Duodenal mucosa (tissue), 2 donors: ENCODE measurements around the gene ODF4.
"Not testable (repeated sequence)": the region's sequence is repeated elsewhere in the genome, so short reads cannot be mapped to it uniquely, and the experiment has no call there.

ENCODE experiments used
- H3K27ac ChIP-seq: one replicate; pipeline ENCODE4 v1.7.0; 2013; ENCODE audit warnings: low read depth, low read length
- H3K27me3 ChIP-seq, 2 donors: one replicate each; pipeline ENCODE4 v1.7.0; 2013; ENCODE audit warnings: low read length in 2 of 2, control low read depth in 1 of 2; ENCODE audit not compliant: insufficient read depth in 2 of 2, control insufficient read depth in 1 of 2
- H3K36me3 ChIP-seq, 2 donors: one replicate each; pipeline ENCODE4 v1.7.0; 2013; ENCODE audit warnings: low read length in 2 of 2, control low read depth in 1 of 2; ENCODE audit not compliant: insufficient read depth in 2 of 2, control insufficient read depth in 1 of 2
- H3K4me1 ChIP-seq, 2 donors: one replicate each; pipeline ENCODE4 v1.7.0; 2013; ENCODE audit warnings: low read length in 2 of 2, control low read depth in 1 of 2; ENCODE audit not compliant: insufficient read depth in 2 of 2, control insufficient read depth in 1 of 2
- H3K4me3 ChIP-seq, 2 donors: one replicate each; pipeline ENCODE4 v1.7.0; 2013; ENCODE audit warnings: low read length in 2 of 2, low read depth in 1 of 2
- H3K9ac ChIP-seq, 2 donors: one replicate each; pipeline ENCODE4 v1.7.0; 2013; ENCODE audit warnings: low read length in 2 of 2, low read depth in 1 of 2
- H3K9me3 ChIP-seq, 2 donors: one replicate each; pipeline ENCODE4 v1.7.0; 2013; ENCODE audit warnings: low read length in 2 of 2, control low read depth in 1 of 2; ENCODE audit not compliant: control insufficient read depth in 1 of 2

The ODF4 gene

GRCh38 chr17:8392274-8392673 lies 52.6 kb downstream of the ODF4 start:
- Histone ChIP-seq H3K9ac (no peak overlapping the region), H3K36me3 (no peaks in the 10 kb centered on the region), H3K27ac (no peak overlapping the region), H3K4me3 (no peak overlapping the region), H3K9me3 (no peaks in the 10 kb centered on the region), H3K4me1 (peaks cover 5 to 11% of the 10 kb centered on the region in 2 donors), H3K27me3 (peaks cover 2 to 24% of the 10 kb centered on the region in 2 donors)

GRCh38 chr17:8392674-8393469 lies 53.2 kb downstream of the ODF4 start:
- H3K4me1 ChIP-seq = peaks cover 5 to 11% of the 10 kb centered on the region in 2 donors
- H3K4me3 ChIP-seq = no peak overlapping the region
- H3K9ac ChIP-seq = no peak overlapping the region
- peaks cover 7 to 30% of the 10 kb centered on the region in 2 donors for H3K27me3 ChIP-seq
- H3K36me3 ChIP-seq = no peaks in the 10 kb centered on the region
- no peak overlapping the region for H3K27ac ChIP-seq
- no peaks in the 10 kb centered on the region for H3K9me3 ChIP-seq

GRCh38 chr17:8393470-8394231 lies 54.0 kb downstream of the ODF4 start:
- Histone ChIP-seq H3K4me3 (no peak overlapping the region), H3K9ac (no peak overlapping the region), H3K27me3 (peaks cover 7 to 34% of the 10 kb centered on the region in 2 donors), H3K9me3 (no peaks in the 10 kb centered on the region), H3K27ac (no peak overlapping the region), H3K4me1 (peaks cover 5 to 11% of the 10 kb centered on the region in 2 donors), H3K36me3 (no peaks in the 10 kb centered on the region)

- not testable (repeated sequence) for H3K4me3 ChIP-seq, H3K27ac ChIP-seq, H3K9ac ChIP-seq, H3K36me3 ChIP-seq, H3K9me3 ChIP-seq
- Histone ChIP-seq H3K27me3 (peaks cover 10 to 34% of the 10 kb centered on the region in 2 donors), H3K4me1 (peaks cover 5 to 11% of the 10 kb centered on the region in 2 donors)
These were observed 54.9 kb downstream of the ODF4 start for GRCh38 chr17:8394497-8394896.
